ENCODE measurements around the gene MRPS10.
A peak's percentile ranks its signal among the peaks of the same experiment; 100 is the strongest.

The MRPS10 gene

GRCh38 chr6:42217519-42218367 lies at the start of gene MRPS10:
Gene MRPS10 (minus strand): TSS chr6:42217861. CDS start chr6:42217849, 12 bp downstream.
- DNase-seq (ENCODE audit: low spot score) = peak; percentile 93

GRCh38 chr6:42266538-42266937 lies 48.9 kb upstream of the MRPS10 start:
- DNase-seq (ENCODE audit: low spot score) = no peak

GRCh38 chr6:42264852-42265390 lies 47.3 kb upstream of the MRPS10 start:
- DNase-seq (ENCODE audit: low spot score) = no peak

GRCh38 chr6:42264162-42264851 lies 46.6 kb upstream of the MRPS10 start:
- DNase-seq (ENCODE audit: low spot score) = no peak

- DNase-seq (ENCODE audit: low spot score) = no peak
Observed at GRCh38 chr6:42263165-42263728, 45.6 kb upstream of the MRPS10 start.

GRCh38 chr6:42260972-42261371 lies 43.3 kb upstream of the MRPS10 start:
- no peak for DNase-seq (ENCODE audit: low spot score)

GRCh38 chr6:42260396-42260888 lies 42.8 kb upstream of the MRPS10 start:
- no peak for DNase-seq (ENCODE audit: low spot score)

- DNase-seq (ENCODE audit: low spot score) = no peak
Observed at GRCh38 chr6:42259841-42260395, 42.3 kb upstream of the MRPS10 start.

GRCh38 chr6:42259286-42259685 lies 41.6 kb upstream of the MRPS10 start:
- no peak for DNase-seq (ENCODE audit: low spot score)

- no peak for DNase-seq (ENCODE audit: low spot score)
Observed at GRCh38 chr6:42257614-42258013, 40.0 kb upstream of the MRPS10 start.

- DNase-seq (ENCODE audit: low spot score) = no peak
Observed at GRCh38 chr6:42257063-42257462, 39.4 kb upstream of the MRPS10 start.

- DNase-seq (ENCODE audit: low spot score) = no peak
Observed at GRCh38 chr6:42255050-42255449, 37.4 kb upstream of the MRPS10 start.

GRCh38 chr6:42254505-42254904 lies 36.8 kb upstream of the MRPS10 start:
- DNase-seq (ENCODE audit: low spot score) = no peak

- no peak for DNase-seq (ENCODE audit: low spot score)
Observed at GRCh38 chr6:42251911-42252637, 34.4 kb upstream of the MRPS10 start.

GRCh38 chr6:42251500-42251899 lies 33.8 kb upstream of the MRPS10 start:
- DNase-seq (ENCODE audit: low spot score) = no peak

GRCh38 chr6:42250274-42250931 lies 32.7 kb upstream of the MRPS10 start:
- DNase-seq (ENCODE audit: low spot score) = no peak

- DNase-seq (ENCODE audit: low spot score) = no peak
Observed at GRCh38 chr6:42249279-42249678, 31.6 kb upstream of the MRPS10 start.

GRCh38 chr6:42243046-42243445 lies 25.4 kb upstream of the MRPS10 start:
- DNase-seq (ENCODE audit: low spot score) = no peak

- no peak for DNase-seq (ENCODE audit: low spot score)
Observed at GRCh38 chr6:42241915-42242314, 24.3 kb upstream of the MRPS10 start.

- DNase-seq (ENCODE audit: low spot score) = no peak
Observed at GRCh38 chr6:42239736-42240375, 22.2 kb upstream of the MRPS10 start.

- no peak for DNase-seq (ENCODE audit: low spot score)
Observed at GRCh38 chr6:42239333-42239732, 21.7 kb upstream of the MRPS10 start.

All from hematopoietic multipotent progenitor cell treated with erythropoietin and hydrocortisone succinate and interleukin-3 and kit ligand, for 15 days (in vitro differentiated cells).